ENCODE measurements around the gene TMTC1.

The TMTC1 gene

GRCh38 chr12:29738365-29738764 lies 45.4 kb downstream of the TMTC1 start:
- no peak for DNase-seq

DNA sequence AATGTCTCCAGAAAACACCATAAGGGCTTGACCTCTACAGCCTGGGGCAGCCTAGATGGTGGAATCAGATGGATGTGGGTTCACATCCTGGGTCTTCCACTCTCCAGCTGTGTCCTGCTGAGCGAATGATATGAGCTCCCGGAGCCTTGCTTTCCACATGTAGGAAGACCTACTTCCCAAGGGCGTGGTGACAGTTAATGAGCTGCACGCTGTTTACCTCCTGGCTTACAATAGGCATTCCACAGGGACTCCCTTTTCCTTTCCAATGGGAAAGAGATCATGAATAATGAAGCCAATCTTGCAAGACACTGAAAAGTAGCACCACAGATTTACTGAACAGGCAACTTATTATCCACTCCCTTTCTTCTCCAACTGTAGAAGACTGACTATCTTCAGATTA lies 46.1 kb downstream of the TMTC1 start:
- DNase-seq, result no peak

DNA sequence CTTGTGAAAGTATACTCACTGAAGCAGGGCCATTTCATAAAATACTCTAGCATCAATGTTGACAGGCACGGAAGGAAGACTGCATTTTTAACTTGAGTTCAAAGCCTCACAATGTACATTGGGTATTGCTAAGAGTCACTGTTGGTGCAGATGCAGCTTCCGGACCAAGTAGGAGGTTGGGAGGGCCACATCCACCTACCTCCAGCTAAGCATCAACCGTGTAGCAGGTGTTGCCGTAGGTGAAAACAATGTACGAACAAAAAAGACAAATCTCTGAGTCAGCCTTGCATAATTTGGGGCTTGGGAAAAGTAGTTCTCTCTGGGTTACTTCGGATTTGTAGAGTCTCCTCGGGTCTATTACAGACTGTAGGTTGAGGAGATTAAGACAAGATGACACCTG lies 48.1 kb downstream of the TMTC1 start:
- DNase-seq, result no peak

GRCh38 chr12:29734734-29735133 lies 49.0 kb downstream of the TMTC1 start:
- no peak for DNase-seq

GRCh38 chr12:29734305-29734704 lies 49.4 kb downstream of the TMTC1 start:
- no peak for DNase-seq

- DNase-seq, result no peak
Observed at GRCh38 chr12:29733501-29733900, 50.2 kb downstream of the TMTC1 start.

- no peak for DNase-seq
Observed at GRCh38 chr12:29733060-29733459, 50.7 kb downstream of the TMTC1 start.

GRCh38 chr12:29732593-29732992 lies 51.1 kb downstream of the TMTC1 start:
- no peak for DNase-seq

GRCh38 chr12:29732191-29732590 lies 51.6 kb downstream of the TMTC1 start:
- DNase-seq, result no peak

DNA sequence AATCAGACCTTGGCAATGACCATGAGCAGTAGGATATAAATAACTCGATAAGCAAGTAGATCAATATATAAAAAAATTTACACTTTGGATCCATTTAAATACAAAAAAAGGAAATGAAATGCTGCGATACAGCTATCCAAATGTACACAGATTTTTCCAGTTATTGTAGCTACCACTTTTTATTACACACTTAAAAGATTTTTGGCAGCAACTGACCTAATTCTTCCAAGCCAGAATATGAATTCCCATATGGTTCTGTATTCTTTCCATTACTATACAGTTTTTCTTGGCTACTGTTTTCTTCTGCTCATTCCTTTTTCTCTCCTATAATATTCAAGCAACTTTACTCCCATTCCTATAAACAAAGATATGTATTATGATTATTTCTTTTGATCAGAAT lies 52.2 kb downstream of the TMTC1 start:
- no peak for DNase-seq

DNA sequence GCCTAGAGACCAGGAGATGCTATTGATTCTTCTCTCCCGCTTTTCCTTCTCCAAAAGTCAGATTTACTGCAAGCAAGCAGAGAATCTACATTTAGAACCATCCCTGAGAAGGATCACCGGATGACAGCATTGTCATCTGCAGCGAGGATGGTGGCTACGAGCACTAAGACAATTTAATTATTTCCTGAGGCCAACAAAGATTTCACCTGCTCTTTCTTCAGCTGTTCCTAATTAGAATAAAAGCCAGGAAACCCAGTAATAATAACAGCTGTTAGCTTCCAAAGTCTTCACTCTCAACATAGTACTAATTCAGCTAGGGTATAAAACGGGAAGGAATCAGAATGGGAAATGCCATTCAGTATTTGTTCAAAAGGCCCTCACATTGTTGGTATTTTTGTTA lies 53.3 kb downstream of the TMTC1 start:
- no peak for DNase-seq

DNA sequence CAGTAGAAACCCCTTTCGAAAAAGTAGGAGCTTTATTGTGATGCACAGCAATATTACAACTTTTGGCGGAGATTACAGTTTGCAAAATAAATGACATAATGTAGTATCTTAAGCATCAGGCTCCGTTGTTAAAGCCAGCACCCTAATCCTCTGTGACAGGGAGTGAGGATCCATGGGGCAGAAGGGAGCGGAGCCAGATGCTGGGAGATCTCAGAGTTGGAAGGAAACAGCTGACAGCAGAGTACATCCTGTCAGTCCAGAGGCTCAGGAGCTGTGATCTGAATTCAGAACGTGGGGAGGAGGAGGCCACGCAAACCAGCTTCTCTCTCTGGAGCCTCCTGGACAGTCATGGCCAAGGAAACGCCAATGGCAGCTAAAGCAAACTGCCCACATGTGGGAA lies 55.7 kb downstream of the TMTC1 start:
- DNase-seq, result no peak

DNA sequence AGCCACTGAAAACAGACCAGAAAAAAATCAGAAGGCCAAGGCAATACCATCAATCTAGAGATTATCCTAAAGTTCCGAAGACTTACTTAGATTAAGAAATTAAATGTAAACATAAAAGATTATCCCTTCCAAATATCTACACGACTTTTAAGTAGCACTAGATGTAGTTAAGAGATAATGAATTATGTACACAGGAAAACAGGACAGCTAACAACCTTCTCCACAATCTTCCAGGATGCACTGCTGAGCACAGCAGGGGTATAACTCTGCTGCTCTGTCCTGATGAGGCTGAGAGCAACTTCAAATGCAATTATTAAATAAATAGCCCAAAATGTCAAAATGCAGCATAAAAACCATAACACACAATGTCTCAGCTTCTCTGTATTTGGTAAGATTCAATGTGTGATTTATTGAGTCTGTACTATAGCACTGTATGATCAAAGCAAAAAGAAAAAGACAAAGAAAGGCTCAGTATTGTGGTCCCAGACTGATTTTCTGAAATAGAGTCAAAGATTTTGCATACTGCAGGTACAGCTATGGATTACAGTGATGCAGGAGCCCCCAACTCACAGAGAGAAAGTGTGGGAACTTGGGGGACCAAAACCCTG lies 56.9 kb downstream of the TMTC1 start:
- DNase-seq, result no peak

GRCh38 chr12:29726321-29726692 lies 57.4 kb downstream of the TMTC1 start:
- DNase-seq, result no peak

- no peak for DNase-seq
Observed at GRCh38 chr12:29725587-29726320, 58.0 kb downstream of the TMTC1 start.

DNA sequence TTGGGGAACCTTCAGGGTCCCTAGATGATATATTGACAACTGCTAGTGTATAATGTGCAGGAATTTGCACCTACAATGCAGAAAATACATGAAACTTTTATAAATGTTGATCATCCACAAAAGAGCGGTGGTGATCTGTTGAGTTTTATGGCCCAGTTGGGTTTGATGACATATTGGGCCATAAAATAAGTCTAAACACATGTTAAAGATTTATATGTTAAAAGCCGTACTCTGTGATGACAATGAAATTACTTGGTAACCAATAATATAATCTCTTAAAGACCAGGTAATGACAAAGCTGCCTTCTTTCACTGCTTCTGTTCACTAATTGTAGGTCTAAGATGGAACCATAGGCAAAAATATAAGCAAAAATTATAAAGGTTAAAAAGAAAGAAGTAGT lies 61.6 kb downstream of the TMTC1 start:
- no peak for DNase-seq

- no peak for DNase-seq
Observed at GRCh38 chr12:29719381-29719780, 64.4 kb downstream of the TMTC1 start.

DNA sequence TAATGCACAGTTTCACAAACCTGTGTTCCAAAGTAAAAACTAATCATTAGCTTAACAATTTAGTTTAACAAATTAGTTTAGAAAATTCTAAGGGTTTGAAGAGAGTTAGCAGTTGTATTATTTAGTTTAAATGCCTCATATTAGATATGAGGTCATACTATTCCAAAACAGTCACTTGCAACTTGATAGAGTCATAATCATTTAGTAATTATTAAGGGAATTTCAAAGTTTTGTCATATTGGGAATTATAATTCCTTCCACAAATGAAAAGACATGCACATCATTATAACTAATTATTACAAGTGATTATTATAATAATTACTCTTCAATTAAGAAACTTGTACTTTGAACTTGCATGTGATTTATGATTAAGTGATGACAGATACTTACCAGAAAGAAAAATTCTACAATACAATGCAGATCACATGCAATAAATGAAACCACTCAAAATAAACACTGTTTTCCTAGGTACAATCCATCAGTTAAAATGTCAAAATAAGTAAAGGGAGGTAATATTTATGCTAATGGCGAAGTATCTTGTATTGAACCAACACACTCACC lies 66.1 kb downstream of the TMTC1 start:
- DNase-seq, result no peak

GRCh38 chr12:29714966-29715365 lies 68.8 kb downstream of the TMTC1 start:
- no peak for DNase-seq

DNA sequence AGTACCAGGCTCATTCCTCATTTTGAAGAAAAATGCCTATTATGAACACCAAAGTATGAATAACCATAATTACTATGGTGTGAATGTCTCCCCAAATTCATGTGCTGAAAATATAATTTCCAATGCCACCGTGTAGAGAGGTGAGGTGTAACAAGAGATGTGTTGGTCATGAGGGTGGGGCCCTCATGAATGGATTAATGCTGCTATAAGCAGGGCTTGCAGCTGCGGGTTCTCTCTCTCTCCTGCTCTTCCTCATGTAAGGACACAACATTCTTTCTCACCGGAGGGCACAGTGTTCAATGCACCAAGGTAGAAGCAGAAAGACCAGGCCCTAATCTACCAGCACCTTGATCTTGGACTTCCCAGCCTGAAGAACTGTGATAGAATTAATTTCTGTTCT lies 70.0 kb downstream of the TMTC1 start:
- DNase-seq, result no peak

DNA sequence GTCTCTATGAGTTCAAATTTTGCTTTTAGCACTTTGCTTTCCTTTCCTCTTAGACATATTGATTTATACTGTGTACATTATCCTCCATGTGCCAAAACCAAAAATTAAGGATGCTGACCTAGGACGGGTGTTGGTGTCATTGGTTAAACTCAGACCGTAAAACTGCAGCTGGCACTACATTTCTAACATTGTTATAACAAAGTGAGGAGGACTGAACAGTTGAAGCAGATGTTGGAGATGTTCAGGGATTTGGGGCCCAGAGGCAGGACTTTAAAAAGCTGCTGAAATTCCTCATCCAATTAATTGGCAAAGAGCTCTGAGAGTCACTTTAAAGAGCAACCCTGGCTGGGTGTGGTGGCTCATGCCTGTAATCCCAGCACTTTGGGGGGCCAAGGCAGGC lies 72.4 kb downstream of the TMTC1 start:
- DNase-seq, result no peak

- DNase-seq, result peak; percentile 50
Observed at GRCh38 chr12:29710104-29710503, 73.6 kb downstream of the TMTC1 start.

DNA sequence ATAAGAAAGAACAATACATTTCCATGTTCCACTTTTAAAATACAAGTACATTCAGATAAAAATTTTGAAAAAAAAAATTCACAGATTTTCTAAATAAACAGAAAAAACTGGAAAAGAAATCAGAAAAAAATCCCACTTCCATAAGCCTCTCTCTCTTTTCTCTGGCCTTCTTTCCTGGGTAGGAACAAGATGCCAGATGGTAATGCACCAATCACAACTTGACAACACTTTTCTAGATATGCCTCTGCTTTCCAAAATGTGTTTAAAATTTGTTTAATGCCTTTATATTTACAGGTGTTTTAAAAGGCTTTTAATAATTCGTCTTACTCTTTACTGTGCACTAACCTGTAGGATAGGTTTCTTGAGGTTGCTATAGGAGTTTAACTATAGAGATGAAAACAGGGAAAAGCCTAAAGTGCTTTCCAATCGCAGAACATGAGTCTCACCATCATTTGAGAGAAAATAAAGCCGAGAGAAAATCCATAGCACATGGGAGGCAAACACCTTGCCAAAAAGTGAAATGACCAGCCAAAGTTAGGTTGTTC lies 74.2 kb downstream of the TMTC1 start:
- DNase-seq, result no peak

DNA sequence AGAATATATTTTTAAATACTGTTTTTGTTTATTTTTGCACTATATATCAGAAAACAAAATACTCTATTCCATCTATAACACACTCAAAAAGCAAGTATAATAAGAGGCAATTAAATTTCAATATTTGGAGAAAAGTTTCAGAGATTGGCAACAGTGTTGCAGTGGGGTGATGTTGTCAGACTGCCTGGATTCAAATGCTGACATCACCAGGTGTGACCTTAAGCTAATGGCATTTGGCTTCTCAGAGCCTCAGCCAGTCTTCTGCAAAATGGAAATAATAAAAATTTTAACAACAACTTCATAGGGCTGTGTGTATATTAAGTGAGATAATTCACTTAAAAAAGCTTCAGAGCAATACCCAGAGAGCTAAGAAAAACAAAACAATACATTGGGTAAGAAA lies 74.7 kb downstream of the TMTC1 start:
- DNase-seq, result no peak

- no peak for DNase-seq
Observed at GRCh38 chr12:29707846-29708245, 75.9 kb downstream of the TMTC1 start.
